K562 (cell line): ENCODE data around the gene CEP250. TPM values are rescaled to one million over a fixed set of nuclear protein-coding genes. Genes with fewer than 3 reads are reported as not detected.

Experiments used
- ATAC-seq: fragments of 200-7000 bp; cut with Tn5 transposase; 3 replicates; pipeline ENCODE4 v1.9.1; 2020; ENCODE audit warnings: moderate library complexity
- BruUV-seq: library from RNA; stranded (reverse); fragments of 400-500 nt; replicated peaks from 2 replicates; lab custom pipeline; 2021; lab: Mats Ljungman, UMichigan
- CTCF ChIA-PET: fragments of 300-600 bp; formaldehyde crosslinking; extraction: SDS; loops from one replicate; lab custom pipeline; 2021; ENCODE audit warnings: low intra/inter-chr PET ratio; lab: Yijun Ruan, JAX
- POLR2A ChIA-PET: fragments of 300-600, 350-650 bp; sonication (Branson Sonifier 250); formaldehyde crosslinking; extraction: SDS; loops from one replicate; lab custom pipeline; 2021; ENCODE audit warnings: antibody characterized with exemption, inconsistent platforms; lab: Yijun Ruan, JAX
- DNase-seq, 4 experiments: peaks; one replicate each; pipeline versions ENCODE4 v3.0.0 to v3.0.0-alpha.2; 2011 to 2018; ENCODE audit warnings: low spot score in 3 of 4, mixed read lengths in 3 of 4; ENCODE audit errors: extremely low read depth in 1 of 4
- FAIRE-seq: peaks from 2 replicates; lab custom pipeline; 2011; peaks lifted over from hg19 to GRCh38; lab: Jason Lieb, UNC
- H2AFZ ChIP-seq: 2 replicates; pipeline ENCODE4 v1.6.0; 2011; ENCODE audit warnings: low read depth, low read length, control low read depth, inconsistent platforms
- H3K27ac ChIP-seq: fragments of 200-600 bp; 3 replicates; pipeline ENCODE4 v1.8.0; 2011; ENCODE audit warnings: low read depth, mild to moderate bottlenecking, control low read depth, inconsistent platforms, low read length, moderate library complexity, mixed read lengths; ENCODE audit errors: extremely low read depth
- H3K27me3 ChIP-seq, 2 experiments: fragments of 300-600 bp in 1 of 2; 2 replicates in 1 of 2; 3 replicates in 1 of 2; pipeline versions ENCODE4 v1.6.0 to v1.8.0; 2011; ENCODE audit warnings: inconsistent platforms in 2 of 2, low read length in 2 of 2, mild to moderate bottlenecking in 1 of 2, mixed read lengths in 1 of 2, moderate library complexity in 1 of 2; ENCODE audit not compliant: control insufficient read depth in 2 of 2, insufficient read depth in 2 of 2
- H3K36me3 ChIP-seq: fragments of 300-600 bp; 3 replicates; pipeline ENCODE4 v1.8.0; 2011; ENCODE audit warnings: mild to moderate bottlenecking, low read length, inconsistent platforms; ENCODE audit not compliant: control insufficient read depth, insufficient read depth
- H3K4me1 ChIP-seq, 2 experiments: fragments of 200-600 bp in 1 of 2; replicated peaks in 1 of 2; 2 replicates in 1 of 2; 3 replicates in 1 of 2; pipeline versions ENCODE4 v1.5.1 to v1.8.0; 2011; ENCODE audit warnings: inconsistent platforms in 2 of 2, low read length in 2 of 2, mild to moderate bottlenecking in 1 of 2, mixed read lengths in 1 of 2, moderate library complexity in 1 of 2; ENCODE audit not compliant: control insufficient read depth in 2 of 2, insufficient read depth in 2 of 2
- H3K4me2 ChIP-seq: 2 replicates; pipeline ENCODE4 v1.6.1; 2011; ENCODE audit warnings: low read length, control low read depth, inconsistent platforms, mixed read lengths; ENCODE audit not compliant: insufficient read depth
- H3K4me3 ChIP-seq: fragments of 200-600 bp; sonication (generic), shearing (Covaris generic); 2 replicates; pipeline ENCODE4 v1.5.1; 2016; ENCODE audit warnings: control low read depth, inconsistent platforms
- H3K79me2 ChIP-seq: fragments of 200-600 bp; 3 replicates; pipeline ENCODE4 v1.8.0; 2011; ENCODE audit warnings: low read length, inconsistent platforms; ENCODE audit not compliant: control insufficient read depth, insufficient read depth
- H3K9ac ChIP-seq, 2 experiments: 2 replicates each; pipeline versions ENCODE4 v1.6.0 to v1.6.1; 2011; ENCODE audit warnings: low read depth in 2 of 2, low read length in 2 of 2, control low read depth in 1 of 2, inconsistent platforms in 1 of 2, mild to moderate bottlenecking in 1 of 2, mixed read lengths in 1 of 2; ENCODE audit not compliant: insufficient read depth in 1 of 2
- H3K9me1 ChIP-seq: one replicate; pipeline ENCODE4 v1.6.0; 2011; ENCODE audit warnings: inconsistent platforms, mild to moderate bottlenecking, low read length, moderate library complexity; ENCODE audit not compliant: control insufficient read depth, insufficient read depth
- H3K9me3 ChIP-seq: replicated peaks from 2 replicates; pipeline ENCODE4 v1.5.1; 2011; ENCODE audit warnings: low read depth, low read length, inconsistent platforms; ENCODE audit not compliant: control insufficient read depth, insufficient read depth
- H4K20me1 ChIP-seq: replicated peaks from 2 replicates; pipeline ENCODE4 v1.6.1; 2011; ENCODE audit warnings: low read length, inconsistent platforms, mixed read lengths; ENCODE audit not compliant: control insufficient read depth, insufficient read depth
- GTF2F1 ChIP-seq: IDR thresholded peaks from 2 replicates; pipeline ENCODE4 v1.6.1; 2011; ENCODE audit warnings: low read depth, low read length, improper control_type of control experiment
- RBM14 ChIP-seq: fragments of 200-400 bp; formaldehyde crosslinking; IDR thresholded peaks from 2 replicates; pipeline ENCODE4 v1.6.1; 2018; ENCODE audit warnings: low read depth, mild to moderate bottlenecking, low read length, moderate library complexity, borderline replicate concordance; ENCODE audit not compliant: insufficient read depth
- ZNF584 ChIP-seq: fragments of 200-800 bp; sonication (Bioruptor generic); IDR thresholded peaks from 2 replicates; pipeline ENCODE4 v1.6.1; 2016; ENCODE audit warnings: low read depth, mild to moderate bottlenecking, missing genetic modification characterization, missing compliant biosample characterization
- WGBS: fragments of 100-300 bp; shearing (Covaris generic); methylation state at CpG from one replicate; pipeline ENCODE4 v1.1.6; 2016; ENCODE audit warnings: low coverage, mixed read lengths; ENCODE audit not compliant: insufficient coverage; ENCODE audit errors: missing lambda C conversion rate; 5-methylcytosine and 5-hydroxymethylcytosine counted together
- in situ Hi-C: fragments of 300-500 bp; cut with MboI; formaldehyde crosslinking; loops from 4 replicates; pipeline ENCODE4 v1.15.0; 2018; ENCODE audit warnings: inconsistent platforms, mixed read lengths
- intact Hi-C: fragments of 100-400 bp; cut with micrococcal nuclease; formaldehyde crosslinking; loops from 2 replicates; pipeline ENCODE4 v1.14.2; 2022
- polyA plus RNA-seq, 8 experiments: library from polyadenylated mRNA; depleted of rRNA in 4 of 8; stranded (reverse) in 5 of 8; unstranded in 3 of 8; fragments of >200 nt; fragmentation: Nextera tagmentation in 2 of 8; fragmentation: Illumina TruSeq in 1 of 8; extraction: Ambion mirVana in 2 of 8; extraction: Trizol in 1 of 8; gene quantifications; 2 replicates each; pipeline versions ENCODE4 v1.2.1 to v1.2.3, GENCODE V29; 2011 to 2014; ENCODE audit warnings: inconsistent platforms in 1 of 8, missing spikeins in 1 of 8
- total RNA-seq, 7 experiments: library from RNA; depleted of rRNA in 6 of 7; stranded (reverse); fragments of >200 nt in 6 of 7; fragmentation: Illumina TruSeq in 2 of 7; extraction: Trizol in 2 of 7; gene quantifications; 2 replicates each; pipeline versions ENCODE4 v1.2.1 to v1.2.3, GENCODE V29; 2011 to 2021; ENCODE audit warnings: low replicate concordance in 1 of 7
- TF ChIP-seq, protein P1 (sequence below): sonication (generic); formaldehyde crosslinking; IDR thresholded peaks from 2 replicates; pipeline ENCODE4 v1.8.0; 2023; ENCODE audit warnings: mild to moderate bottlenecking, missing genetic modification reagents

Gene CEP250
- total and polyA plus RNA-seq, 9 of the 15 experiments (the other 6 are each of a cell fraction or from before 2014, with no cell fraction given): 2.5 to 41.9 (median 20.5) TPM

DNA sequence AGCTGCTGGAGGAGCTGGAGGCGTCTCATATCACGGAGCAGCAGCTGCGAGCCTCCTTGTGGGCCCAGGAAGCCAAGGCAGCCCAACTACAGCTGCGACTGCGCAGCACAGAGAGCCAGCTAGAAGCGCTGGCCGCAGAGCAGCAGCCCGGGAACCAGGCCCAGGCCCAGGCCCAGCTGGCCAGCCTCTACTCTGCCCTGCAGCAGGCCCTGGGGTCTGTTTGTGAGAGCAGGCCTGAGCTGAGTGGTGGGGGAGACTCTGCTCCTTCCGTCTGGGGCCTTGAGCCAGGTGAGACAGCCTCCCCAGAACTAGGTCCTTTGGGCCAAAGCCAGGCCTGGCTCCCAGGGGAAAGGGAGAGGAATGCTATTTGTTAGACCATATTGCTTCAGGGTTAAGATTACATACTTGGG lies 42.4 kb downstream of the CEP250 start:
- POLR2A ChIA-PET: interaction anchor here (0.6 to 1.4 kb wide), 6 partner anchors 10 to 163 kb away, joined by 3 to 4 read pairs (median 3); no protein-coding TSS in a partner anchor
- H3K9me1 ChIP-seq: no peaks in the 10 kb centered on the region
- no peaks in the 10 kb centered on the region for H3K4me1 ChIP-seq
- BruUV-seq: no TSS peak
- ATAC-seq (no peak), FAIRE-seq (no peak), DNase-seq (no peak)
- H3K79me2 ChIP-seq: no peaks in the 10 kb centered on the region
- WGBS: 86% methylated on average over 8 of the region's 9 CpGs
- H3K36me3 ChIP-seq: peaks cover 90% of the 10 kb centered on the region
- H3K27ac ChIP-seq: no peak overlapping the region
- H3K9ac ChIP-seq: peak overlapping the region in 1 of 2 experiments; percentile 39; a peak in 1 of 4 replicates
- in situ Hi-C loops: no loop called here
- CTCF ChIA-PET: no interaction called here
- H3K27me3 ChIP-seq: no peaks in the 10 kb centered on the region
- intact Hi-C loops: no loop called here
- H4K20me1 ChIP-seq: no peaks in the 10 kb centered on the region
- no peak overlapping the region for H2AFZ ChIP-seq
- no peak overlapping the region for H3K4me2 ChIP-seq
- TF ChIP-seq, protein P1, sequence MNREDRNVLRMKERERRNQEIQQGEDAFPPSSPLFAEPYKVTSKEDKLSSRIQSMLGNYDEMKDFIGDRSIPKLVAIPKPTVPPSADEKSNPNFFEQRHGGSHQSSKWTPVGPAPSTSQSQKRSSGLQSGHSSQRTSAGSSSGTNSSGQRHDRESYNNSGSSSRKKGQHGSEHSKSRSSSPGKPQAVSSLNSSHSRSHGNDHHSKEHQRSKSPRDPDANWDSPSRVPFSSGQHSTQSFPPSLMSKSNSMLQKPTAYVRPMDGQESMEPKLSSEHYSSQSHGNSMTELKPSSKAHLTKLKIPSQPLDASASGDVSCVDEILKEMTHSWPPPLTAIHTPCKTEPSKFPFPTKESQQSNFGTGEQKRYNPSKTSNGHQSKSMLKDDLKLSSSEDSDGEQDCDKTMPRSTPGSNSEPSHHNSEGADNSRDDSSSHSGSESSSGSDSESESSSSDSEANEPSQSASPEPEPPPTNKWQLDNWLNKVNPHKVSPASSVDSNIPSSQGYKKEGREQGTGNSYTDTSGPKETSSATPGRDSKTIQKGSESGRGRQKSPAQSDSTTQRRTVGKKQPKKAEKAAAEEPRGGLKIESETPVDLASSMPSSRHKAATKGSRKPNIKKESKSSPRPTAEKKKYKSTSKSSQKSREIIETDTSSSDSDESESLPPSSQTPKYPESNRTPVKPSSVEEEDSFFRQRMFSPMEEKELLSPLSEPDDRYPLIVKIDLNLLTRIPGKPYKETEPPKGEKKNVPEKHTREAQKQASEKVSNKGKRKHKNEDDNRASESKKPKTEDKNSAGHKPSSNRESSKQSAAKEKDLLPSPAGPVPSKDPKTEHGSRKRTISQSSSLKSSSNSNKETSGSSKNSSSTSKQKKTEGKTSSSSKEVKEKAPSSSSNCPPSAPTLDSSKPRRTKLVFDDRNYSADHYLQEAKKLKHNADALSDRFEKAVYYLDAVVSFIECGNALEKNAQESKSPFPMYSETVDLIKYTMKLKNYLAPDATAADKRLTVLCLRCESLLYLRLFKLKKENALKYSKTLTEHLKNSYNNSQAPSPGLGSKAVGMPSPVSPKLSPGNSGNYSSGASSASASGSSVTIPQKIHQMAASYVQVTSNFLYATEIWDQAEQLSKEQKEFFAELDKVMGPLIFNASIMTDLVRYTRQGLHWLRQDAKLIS: no peak
- TF ChIP-seq GTF2F1 (no peak), RBM14 (no peak), ZNF584 (CRISPR knock-in tag) (no peak)
- TF ChIP-seq, all 486 proteins: peak for 0
- H3K4me3 ChIP-seq: no peak overlapping the region
- no peaks in the 10 kb centered on the region for H3K9me3 ChIP-seq
